ENCODE results near the gene USF3. TPM values are rescaled to one million over a fixed set of nuclear protein-coding genes. Genes with fewer than 3 reads are reported as not detected.

The USF3 gene
- total RNA-seq, 1 donor from 2014 or later, result 18.3 TPM

DNA sequence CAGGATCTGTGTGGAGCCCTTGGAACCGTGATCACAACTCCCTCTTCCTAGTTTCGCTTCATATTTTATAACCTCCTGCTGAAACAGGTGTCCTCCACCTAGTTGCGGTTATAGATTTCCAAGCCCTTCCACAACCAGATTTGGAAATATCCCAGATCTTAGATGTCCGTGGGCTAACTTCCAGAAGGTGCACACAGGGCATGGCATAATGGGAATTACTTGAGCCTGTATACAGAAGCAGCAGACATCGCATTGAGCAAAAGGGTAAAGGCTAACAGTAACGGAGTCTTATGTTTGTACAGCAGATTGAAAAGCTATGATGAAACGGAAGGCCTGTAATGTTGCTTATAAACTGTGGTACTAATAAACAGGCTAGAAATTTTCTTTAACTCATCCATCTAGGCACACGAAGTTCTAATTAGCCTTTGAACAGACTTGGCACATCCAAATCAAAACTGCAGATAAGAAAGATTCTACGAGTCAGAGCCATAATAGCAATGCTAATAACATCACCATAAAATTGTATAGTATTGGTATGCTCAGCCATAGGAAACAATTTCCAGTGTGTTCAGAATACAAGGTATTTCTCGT lies 1.2 kb upstream of the USF3 start:
- TF ChIP-seq, protein P1, sequence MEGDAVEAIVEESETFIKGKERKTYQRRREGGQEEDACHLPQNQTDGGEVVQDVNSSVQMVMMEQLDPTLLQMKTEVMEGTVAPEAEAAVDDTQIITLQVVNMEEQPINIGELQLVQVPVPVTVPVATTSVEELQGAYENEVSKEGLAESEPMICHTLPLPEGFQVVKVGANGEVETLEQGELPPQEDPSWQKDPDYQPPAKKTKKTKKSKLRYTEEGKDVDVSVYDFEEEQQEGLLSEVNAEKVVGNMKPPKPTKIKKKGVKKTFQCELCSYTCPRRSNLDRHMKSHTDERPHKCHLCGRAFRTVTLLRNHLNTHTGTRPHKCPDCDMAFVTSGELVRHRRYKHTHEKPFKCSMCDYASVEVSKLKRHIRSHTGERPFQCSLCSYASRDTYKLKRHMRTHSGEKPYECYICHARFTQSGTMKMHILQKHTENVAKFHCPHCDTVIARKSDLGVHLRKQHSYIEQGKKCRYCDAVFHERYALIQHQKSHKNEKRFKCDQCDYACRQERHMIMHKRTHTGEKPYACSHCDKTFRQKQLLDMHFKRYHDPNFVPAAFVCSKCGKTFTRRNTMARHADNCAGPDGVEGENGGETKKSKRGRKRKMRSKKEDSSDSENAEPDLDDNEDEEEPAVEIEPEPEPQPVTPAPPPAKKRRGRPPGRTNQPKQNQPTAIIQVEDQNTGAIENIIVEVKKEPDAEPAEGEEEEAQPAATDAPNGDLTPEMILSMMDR (conservative IDR thresholded peaks at IDR 0.05), result no peak
- no peak for DNase-seq (ENCODE audit: low read depth, low spot score)
- no peak overlapping the region for H3K4me3 Mint-ChIP-seq
- peaks cover 18% of the 10 kb centered on the region for H3K4me1 Mint-ChIP-seq
- H3K27me3 Mint-ChIP-seq (ENCODE audit: low read depth), result no peaks in the 10 kb centered on the region
- H3K36me3 Mint-ChIP-seq (ENCODE audit: low read depth), result no peaks in the 10 kb centered on the region
- no peaks in the 10 kb centered on the region for H3K9me3 Mint-ChIP-seq
- H3K27ac Mint-ChIP-seq (ENCODE audit: unreplicated experiment), result no peak overlapping the region

- TF ChIP-seq, protein P1 (conservative IDR thresholded peaks at IDR 0.05), result no peak
- no peak overlapping the region for H3K4me3 Mint-ChIP-seq
- no peak overlapping the region for H3K27ac Mint-ChIP-seq (ENCODE audit: unreplicated experiment)
- peaks cover 18% of the 10 kb centered on the region for H3K4me1 Mint-ChIP-seq
- no peaks in the 10 kb centered on the region for H3K9me3 Mint-ChIP-seq
- peak; percentile 96 for DNase-seq (ENCODE audit: low read depth, low spot score)
- H3K36me3 Mint-ChIP-seq (ENCODE audit: low read depth), result no peaks in the 10 kb centered on the region
- H3K27me3 Mint-ChIP-seq (ENCODE audit: low read depth), result no peaks in the 10 kb centered on the region
Observed at GRCh38 chr3:113696658-113697499, 437 bp upstream of the USF3 start.

DNA sequence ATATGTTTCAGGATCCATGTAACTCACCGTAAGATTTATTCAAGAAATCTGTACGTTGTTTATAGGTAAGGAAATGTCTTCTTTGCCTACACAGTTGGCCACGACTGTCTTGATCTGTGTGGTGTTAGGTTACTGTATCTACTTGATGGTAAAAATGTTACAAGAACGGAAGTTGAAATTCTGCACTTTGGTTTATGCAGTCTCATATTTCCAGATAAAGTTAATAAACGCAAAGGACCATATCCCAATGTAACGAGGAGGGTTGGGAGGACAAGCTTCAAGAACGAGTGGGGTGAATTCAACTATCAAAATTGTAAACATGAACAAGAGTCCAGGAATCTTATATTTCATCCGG lies 1.0 kb downstream of the USF3 start:
- DNase-seq (ENCODE audit: low read depth, low spot score), result no peak
- H3K9me3 Mint-ChIP-seq, result no peaks in the 10 kb centered on the region
- no peaks in the 10 kb centered on the region for H3K36me3 Mint-ChIP-seq (ENCODE audit: low read depth)
- peaks cover 18% of the 10 kb centered on the region for H3K4me1 Mint-ChIP-seq
- H3K27ac Mint-ChIP-seq (ENCODE audit: unreplicated experiment), result peak overlapping the region; percentile 99
- H3K4me3 Mint-ChIP-seq, result peak overlapping the region; percentile 95
- H3K27me3 Mint-ChIP-seq (ENCODE audit: low read depth), result no peaks in the 10 kb centered on the region
- TF ChIP-seq, protein P1 (conservative IDR thresholded peaks at IDR 0.05), result no peak

DNA sequence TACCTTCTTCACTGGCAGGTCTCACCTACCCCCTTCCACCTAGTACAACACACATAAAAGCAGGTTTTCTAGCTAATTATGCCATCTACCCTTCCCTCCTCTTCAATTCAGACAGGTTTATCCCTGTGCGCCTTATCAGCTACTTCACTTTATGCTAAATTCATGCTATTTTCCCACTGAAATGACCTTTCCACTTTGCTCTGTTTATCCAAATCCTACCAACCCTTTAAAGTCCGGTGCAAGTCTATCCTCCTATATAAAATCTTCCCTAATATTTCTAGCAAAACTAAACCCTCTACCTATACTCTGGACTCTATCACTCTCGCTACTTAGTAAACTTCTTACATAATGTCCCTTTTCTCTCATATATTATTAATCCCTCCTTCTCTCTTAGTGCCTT lies 6.0 kb downstream of the USF3 start:
- Mint-ChIP-seq H3K9me3 (no peaks in the 10 kb centered on the region), H3K4me3 (no peak overlapping the region), H3K27me3 (ENCODE audit: low read depth) (no peaks in the 10 kb centered on the region), H3K36me3 (ENCODE audit: low read depth) (peaks cover 15% of the 10 kb centered on the region), H3K4me1 (peaks cover 19% of the 10 kb centered on the region), H3K27ac (ENCODE audit: unreplicated experiment) (no peak overlapping the region)
- TF ChIP-seq, protein P1 (conservative IDR thresholded peaks at IDR 0.05), result no peak
- no peak for DNase-seq (ENCODE audit: low read depth, low spot score)

DNA sequence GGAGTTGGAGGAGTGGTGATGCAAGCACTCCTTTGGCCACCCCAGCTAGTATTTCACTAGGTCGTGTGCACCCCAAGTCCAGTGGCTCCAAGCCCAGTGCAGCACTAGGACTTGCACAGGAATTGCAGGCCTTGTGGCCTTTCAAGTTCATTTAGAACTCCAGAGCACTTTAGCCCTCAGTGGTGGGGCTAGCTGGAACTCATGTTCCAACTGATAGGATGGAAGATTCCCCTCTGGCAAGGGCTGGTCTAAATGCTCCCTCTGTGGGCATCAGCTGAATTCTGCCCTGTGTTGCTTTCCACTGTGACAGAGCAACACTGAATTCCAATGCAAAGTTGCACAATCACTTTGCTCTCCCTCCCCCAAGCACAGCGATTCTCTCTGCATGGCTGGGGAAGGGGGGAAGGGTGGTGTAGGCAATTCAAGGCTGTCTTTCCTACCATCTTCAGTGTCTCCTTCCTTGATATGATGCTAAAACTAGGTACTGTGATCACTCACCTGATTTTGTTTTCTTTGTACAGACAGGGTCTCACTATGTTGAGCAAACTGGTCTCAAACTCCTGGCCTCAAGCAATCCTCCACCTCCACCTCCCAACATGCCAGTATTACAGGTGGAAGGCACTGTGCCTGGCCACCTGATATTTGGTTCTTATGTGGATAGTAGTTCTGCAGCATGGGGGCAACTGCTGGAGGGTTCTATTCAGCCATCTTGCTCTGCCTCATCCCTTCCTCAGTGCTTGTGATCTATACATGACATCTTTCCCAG lies 10.3 kb downstream of the USF3 start:
- Mint-ChIP-seq H3K27me3 (ENCODE audit: low read depth) (no peaks in the 10 kb centered on the region), H3K4me1 (peaks cover 6% of the 10 kb centered on the region), H3K27ac (ENCODE audit: unreplicated experiment) (peak overlapping the region; percentile 28), H3K4me3 (no peak overlapping the region), H3K36me3 (ENCODE audit: low read depth) (peaks cover 40% of the 10 kb centered on the region), H3K9me3 (peaks cover 9% of the 10 kb centered on the region)
- no peak for DNase-seq (ENCODE audit: low read depth, low spot score)
- TF ChIP-seq, protein P1 (conservative IDR thresholded peaks at IDR 0.05), result no peak
